Epidermal melanocyte (primary cell): Measurements from ENCODE around the gene PRODH2.
"Not testable (repeated sequence)": the region's sequence is repeated elsewhere in the genome, so short reads cannot be mapped to it uniquely, and the experiment has no call there.

Source experiments
- DNase-seq: peaks from one replicate; pipeline ENCODE4 v3.0.0; 2011; ENCODE audit warnings: low spot score; ENCODE audit not compliant: insufficient read length

PRODH2 gene

DNA sequence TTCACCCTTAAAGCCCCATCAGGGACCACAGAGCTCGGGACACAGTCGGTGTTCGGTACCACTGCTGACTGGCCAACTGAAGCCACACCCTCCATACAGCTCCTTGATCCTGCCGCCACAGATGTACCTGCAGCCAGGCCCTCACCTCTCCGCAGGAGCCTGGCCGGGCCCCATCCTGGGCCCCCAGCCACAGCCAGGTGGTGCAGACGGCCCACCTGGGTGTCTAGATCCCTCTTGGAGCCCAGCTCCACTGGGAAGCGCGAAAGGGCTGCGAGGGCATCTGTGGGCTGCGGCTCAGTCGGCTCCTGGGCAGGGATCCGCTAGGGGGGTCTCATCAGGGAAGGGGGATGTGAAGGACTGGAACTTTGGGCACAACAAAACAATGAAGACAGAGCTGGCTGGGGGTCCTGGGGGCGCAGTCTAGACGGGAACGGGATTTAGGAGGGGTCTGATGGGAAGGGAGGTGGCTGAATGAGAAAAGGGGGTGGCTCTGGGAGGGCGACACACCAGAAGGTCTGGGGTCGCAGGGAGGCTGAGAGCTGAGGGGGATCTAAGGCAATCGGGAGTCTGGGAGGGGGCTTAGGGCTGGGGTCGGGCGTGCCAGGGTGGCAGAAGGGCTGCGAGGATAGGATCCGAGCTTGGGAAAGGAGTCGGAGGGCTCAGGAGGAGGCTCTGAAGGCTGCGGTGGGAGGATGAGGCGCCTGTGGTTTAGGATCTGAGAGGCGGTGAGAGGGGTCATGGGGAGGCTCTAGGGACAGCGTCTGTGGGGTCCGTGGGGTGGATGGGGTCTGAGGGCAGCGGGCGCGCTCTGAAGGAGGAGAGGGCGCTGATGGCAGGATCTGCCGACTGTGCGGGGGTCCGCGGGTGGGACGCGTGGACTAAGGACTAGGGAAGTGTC, 15.8 kb downstream of the PRODH2 start:
- no peak for DNase-seq

- DNase-seq = not testable (repeated sequence)
Observed at GRCh38 chr19:35795564-35795963, 17.1 kb downstream of the PRODH2 start.

DNA sequence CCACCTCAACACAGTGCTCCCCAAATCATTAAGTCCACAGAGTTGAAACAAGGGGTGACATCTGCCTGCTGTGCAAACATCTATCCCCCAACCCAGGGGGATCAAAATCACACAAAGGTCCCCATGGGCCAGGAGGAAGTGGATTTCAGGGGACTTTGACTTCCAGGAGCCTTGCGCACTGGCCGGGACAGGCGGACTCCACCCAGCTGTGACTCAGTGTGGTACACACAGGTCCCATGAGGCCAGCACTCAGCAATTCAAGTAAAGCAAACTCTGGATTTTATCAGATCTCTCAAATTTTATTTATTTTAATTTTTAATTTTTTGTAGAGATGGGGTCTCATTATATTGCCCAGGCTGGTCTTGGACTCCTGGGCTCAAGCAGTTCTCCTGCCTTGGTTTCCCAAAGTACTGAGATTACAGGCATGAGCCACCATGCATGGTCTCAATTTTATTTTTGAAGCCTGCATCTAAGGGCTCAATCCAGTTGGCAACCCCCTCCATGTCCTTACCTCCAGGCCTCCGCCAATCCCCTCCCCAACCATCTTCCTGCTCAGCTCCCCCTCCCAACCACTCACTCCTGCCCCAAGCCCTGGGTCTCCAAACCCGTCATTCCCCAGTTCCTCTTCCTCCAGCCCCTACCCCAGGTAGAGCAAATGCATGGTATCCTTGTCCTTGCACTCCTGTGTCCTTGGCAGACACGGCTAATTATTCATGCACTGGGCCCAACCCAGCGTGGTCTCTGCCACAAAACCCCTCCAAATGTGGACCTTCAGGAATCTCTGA, 19.1 kb downstream of the PRODH2 start:
- no peak for DNase-seq

DNA sequence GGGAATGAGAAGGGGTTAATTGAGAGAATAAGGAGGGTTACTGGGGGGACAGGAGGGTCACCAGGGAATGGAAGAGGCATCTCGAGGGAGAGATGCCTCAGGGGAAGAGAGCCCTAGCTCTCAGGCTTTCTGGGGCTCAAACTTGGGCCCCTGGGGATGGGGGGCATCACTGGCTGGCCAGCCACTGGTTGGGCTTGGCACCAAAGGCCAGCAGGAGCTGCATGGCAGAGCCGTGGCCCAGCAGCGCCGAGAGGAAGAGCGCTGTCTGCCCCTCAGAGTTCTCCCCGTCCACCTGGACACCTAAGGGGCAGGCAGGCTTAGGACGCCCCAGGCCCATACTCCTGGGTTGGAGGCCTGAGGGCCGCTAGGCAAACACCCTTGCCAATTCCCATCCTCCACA, 19.8 kb downstream of the PRODH2 start:
- DNase-seq = no peak

DNA sequence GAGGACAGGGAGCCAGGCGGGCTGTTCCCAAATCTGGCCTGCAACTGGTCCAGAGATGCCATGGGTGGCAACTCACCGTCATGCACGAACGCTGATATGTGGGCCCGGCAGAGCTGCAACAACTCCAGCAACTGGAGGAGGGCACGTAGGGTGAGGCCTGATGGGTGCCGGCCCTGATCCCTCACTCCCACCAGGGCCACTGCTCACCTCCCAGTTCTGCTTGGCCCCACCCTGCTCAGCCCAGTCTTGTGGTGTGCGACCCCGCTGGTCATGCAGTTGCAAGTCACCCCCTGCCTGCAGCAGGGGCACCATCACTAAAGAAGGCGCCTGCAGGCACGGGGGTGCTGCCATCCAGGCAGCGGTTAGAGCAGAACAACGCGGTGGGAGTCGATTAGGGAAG, 20.3 kb downstream of the PRODH2 start:
- no peak for DNase-seq

- DNase-seq = no peak
Observed at GRCh38 chr19:35791814-35792279, 20.8 kb downstream of the PRODH2 start.

GRCh38 chr19:35790981-35791813, 21.4 kb downstream of the PRODH2 start:
- DNase-seq = no peak

- DNase-seq = no peak
Observed at GRCh38 chr19:35789978-35790944, 22.4 kb downstream of the PRODH2 start.

- no peak for DNase-seq
Observed at GRCh38 chr19:35789195-35789977, 23.3 kb downstream of the PRODH2 start.

DNA sequence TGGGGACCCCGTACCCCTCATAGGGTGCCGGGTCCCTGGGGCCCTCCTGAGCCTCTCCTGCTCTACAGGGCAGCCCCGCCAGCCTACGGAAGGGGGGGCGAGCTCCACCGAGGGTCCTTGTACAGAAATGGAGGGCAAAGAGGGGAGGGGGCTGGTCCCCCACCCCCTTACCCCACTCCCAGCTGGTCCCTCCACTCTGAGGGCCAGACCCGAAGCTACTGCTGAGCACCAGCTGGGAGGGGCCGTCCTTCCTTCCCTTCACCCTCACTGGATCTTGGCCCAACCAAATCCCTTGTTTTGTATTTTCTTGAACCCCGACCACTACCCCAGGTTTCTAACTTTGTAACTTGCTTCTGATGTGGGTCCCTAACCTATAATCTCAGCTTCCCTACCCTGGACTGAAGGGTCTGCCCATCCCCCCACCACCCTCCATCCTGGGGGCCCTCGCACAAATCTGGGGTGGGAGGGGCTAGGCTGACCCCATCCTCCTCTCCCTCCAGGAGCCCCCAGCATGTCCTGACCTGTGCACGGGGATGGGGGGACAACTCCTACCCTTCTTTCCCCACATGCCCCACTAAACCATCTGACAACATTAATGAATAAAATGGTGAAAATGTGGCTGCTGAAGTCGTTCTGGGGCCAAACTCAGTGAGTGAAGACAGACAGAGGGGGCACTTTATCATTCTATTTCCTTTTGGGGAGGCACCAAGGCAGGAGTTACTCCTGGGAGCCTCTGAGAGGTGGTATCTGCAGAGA, 24.3 kb downstream of the PRODH2 start:
- no peak for DNase-seq

DNA sequence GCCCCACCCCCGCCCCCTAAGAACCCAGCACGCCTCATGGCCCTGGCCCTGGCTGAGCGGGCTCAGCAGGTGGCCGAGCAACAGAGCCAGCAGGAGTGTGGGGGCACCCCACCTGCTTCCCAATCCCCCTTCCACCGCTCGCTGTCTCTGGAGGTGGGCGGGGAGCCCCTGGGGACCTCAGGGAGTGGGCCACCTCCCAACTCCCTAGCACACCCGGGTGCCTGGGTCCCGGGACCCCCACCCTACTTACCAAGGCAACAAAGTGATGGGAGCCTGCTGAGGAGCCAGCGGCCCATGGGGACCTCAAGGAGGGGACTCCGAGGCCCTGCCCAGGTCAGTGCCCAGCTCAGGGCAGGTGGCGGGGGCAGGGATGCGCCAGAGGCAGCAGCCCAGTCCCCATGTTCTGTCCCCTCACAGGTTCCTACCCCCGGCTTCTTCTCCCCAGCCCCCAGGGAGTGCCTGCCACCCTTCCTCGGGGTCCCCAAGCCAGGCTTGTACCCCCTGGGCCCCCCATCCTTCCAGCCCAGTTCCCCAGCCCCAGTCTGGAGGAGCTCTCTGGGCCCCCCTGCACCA, 25.3 kb downstream of the PRODH2 start:
- no peak for DNase-seq

- DNase-seq = no peak
Observed at GRCh38 chr19:35786299-35787160, 26.1 kb downstream of the PRODH2 start.

GRCh38 chr19:35785339-35785627, 27.4 kb downstream of the PRODH2 start:
- no peak for DNase-seq

GRCh38 chr19:35784503-35785338, 27.9 kb downstream of the PRODH2 start:
- no peak for DNase-seq

DNA sequence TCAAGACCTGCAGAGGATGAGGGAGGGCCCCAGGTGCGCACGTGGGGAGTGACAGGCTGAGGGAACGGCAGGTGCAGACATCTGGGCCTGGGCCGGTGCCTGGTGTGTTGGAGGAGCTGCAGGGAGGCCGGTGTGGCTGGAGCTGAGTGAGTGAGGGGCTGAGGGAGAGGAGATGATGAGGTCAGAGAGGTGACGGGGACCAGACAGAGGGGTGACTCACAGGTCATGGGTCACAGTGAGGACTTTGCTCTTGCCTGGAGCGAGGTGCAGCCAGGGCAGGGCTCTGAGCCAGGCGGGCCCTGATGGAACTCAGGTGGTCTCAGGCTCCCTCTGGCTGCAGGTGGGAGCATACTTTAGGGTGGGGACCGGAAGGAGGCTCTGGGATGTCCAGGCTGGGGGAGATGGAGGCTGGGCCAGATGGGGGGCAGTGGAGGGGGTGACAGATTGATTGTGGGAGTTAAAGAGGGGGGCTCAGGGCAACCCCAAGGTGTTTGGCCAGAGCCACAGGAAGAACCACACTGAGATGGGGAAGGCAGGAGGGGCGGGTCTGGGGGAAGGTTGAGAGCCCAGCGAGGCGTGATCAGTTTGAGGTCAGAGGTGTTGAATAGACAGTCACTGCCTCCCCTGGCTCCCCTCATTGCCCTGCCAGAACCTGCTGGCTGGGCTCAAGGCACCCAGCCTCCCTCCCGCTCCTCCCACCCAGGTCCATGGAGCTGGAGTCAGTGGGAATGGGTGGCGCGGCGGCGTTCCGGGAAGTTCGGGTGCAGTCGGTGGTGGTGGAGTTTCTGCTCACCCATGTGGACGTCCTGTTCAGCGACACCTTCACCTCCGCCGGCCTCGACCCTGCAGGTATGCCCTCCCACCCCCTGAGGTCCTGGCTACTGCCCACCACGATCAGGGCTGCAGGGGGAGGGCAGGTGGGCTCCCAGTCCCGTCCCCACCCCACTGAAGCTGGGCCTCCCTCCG, 28.9 kb downstream of the PRODH2 start:
- DNase-seq = no peak

DNA sequence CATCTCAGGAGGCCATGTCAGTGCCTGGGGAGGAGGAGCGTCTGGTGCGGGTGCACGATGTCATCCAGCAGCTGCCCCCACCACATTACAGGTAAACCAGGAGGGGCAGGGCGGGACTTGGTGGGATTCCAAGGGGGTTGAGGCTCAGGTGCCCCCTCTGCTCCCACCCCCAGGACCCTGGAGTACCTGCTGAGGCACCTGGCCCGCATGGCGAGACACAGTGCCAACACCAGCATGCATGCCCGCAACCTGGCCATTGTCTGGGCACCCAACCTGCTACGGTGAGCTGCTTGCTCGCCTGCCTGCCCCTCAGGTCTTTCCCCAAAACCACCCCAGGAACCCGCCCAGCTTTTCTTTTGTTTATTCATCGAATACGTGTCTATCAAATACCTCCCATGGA, 30.1 kb downstream of the PRODH2 start:
- no peak for DNase-seq
